HepG2 (cell line): ENCODE data around the gene UTP4. TPM values are rescaled to one million over a fixed set of nuclear protein-coding genes. Genes with fewer than 3 reads are reported as not detected.

Experiments used
- FOSL1 ChIP-seq: sonication (generic); formaldehyde crosslinking; IDR thresholded peaks from 2 replicates; pipeline ENCODE4 v1.9.0; 2021; ENCODE audit warnings: missing genetic modification reagents, borderline replicate concordance
- IKZF1 ChIP-seq: fragments of 450-650 bp; IDR thresholded peaks from 2 replicates; pipeline ENCODE4 v1.7.1; 2016
- IRF2 ChIP-seq: IDR thresholded peaks from 2 replicates; pipeline ENCODE4 v1.6.1; 2018; ENCODE audit warnings: missing genetic modification reagents, missing compliant biosample characterization
- MAF1 ChIP-seq: sonication (generic); formaldehyde crosslinking; IDR thresholded peaks from 2 replicates; pipeline ENCODE4 v1.5.0; 2020; ENCODE audit warnings: missing genetic modification reagents, borderline replicate concordance
- SATB2 ChIP-seq: sonication (generic); formaldehyde crosslinking; IDR thresholded peaks from 2 replicates; pipeline ENCODE4 v1.5.0; 2020; ENCODE audit warnings: missing genetic modification reagents
- SRSF9 ChIP-seq: fragments of 200-400 bp; formaldehyde crosslinking; IDR thresholded peaks from 2 replicates; pipeline ENCODE4 v1.6.1; 2018; ENCODE audit warnings: borderline replicate concordance, mild to moderate bottlenecking, low read depth, low read length; ENCODE audit not compliant: insufficient read depth, poor library complexity, severe bottlenecking
- TARDBP ChIP-seq: sonication (generic); formaldehyde crosslinking; IDR thresholded peaks from 2 replicates; pipeline ENCODE4 v1.8.0; 2022; ENCODE audit warnings: mild to moderate bottlenecking, missing genetic modification reagents
- TEAD3 ChIP-seq: optimal IDR thresholded peaks from 2 replicates; pipeline ENCODE3; 2016; ENCODE audit warnings: borderline replicate concordance
- XRCC5 ChIP-seq: fragments of 200-400 bp; formaldehyde crosslinking; optimal IDR thresholded peaks from 2 replicates; pipeline ENCODE3; 2017; ENCODE audit warnings: mild to moderate bottlenecking, low read length
- ZBTB38 ChIP-seq: sonication (generic); formaldehyde crosslinking; IDR thresholded peaks from 2 replicates; pipeline ENCODE4 v1.5.1; 2020; ENCODE audit warnings: mild to moderate bottlenecking, missing genetic modification reagents
- ZNF335 ChIP-seq: sonication (generic); formaldehyde crosslinking; IDR thresholded peaks from 2 replicates; pipeline ENCODE4 v1.4.0; 2020; ENCODE audit warnings: missing genetic modification reagents
- ZNF619 ChIP-seq: sonication (generic); formaldehyde crosslinking; IDR thresholded peaks from 2 replicates; pipeline ENCODE4 v1.4.0; 2020; ENCODE audit warnings: mild to moderate bottlenecking, missing genetic modification reagents
- ZSCAN25 ChIP-seq: sonication (generic); formaldehyde crosslinking; IDR thresholded peaks from 2 replicates; pipeline ENCODE4 v1.8.0; 2022; ENCODE audit warnings: mild to moderate bottlenecking, missing genetic modification reagents
- polyA plus RNA-seq, 8 experiments: library from polyadenylated mRNA; depleted of rRNA in 3 of 8; stranded (reverse) in 7 of 8; unstranded in 1 of 8; fragments of >200 nt; fragmentation: Illumina TruSeq in 4 of 8; extraction: Trizol in 4 of 8; gene quantifications; 2 replicates each; pipeline versions ENCODE4 v1.2.1 to v1.2.3, GENCODE V29; 2011 to 2016; ENCODE audit warnings: low read depth in 4 of 8, missing spikeins in 1 of 8, mixed read lengths in 1 of 8; ENCODE audit not compliant: insufficient read depth in 1 of 8
- total RNA-seq, 5 experiments: library from RNA; depleted of rRNA; stranded (reverse); fragments of >200 nt; fragmentation: Illumina TruSeq; extraction: Trizol; gene quantifications; 2 replicates each; pipeline ENCODE4 v1.2.3, GENCODE V29; 2016; ENCODE audit warnings: low read depth in 1 of 5
- TF ChIP-seq, protein P1 (sequence below): sonication (generic); formaldehyde crosslinking; IDR thresholded peaks from 2 replicates; pipeline ENCODE4 v1.4.0; 2020; ENCODE audit warnings: missing genetic modification reagents, borderline replicate concordance
- TF ChIP-seq, protein P2 (sequence below): sonication (generic); formaldehyde crosslinking; IDR thresholded peaks from 2 replicates; pipeline ENCODE4 v1.4.0; 2020; ENCODE audit warnings: missing genetic modification reagents, mild to moderate bottlenecking, borderline replicate concordance
- TF ChIP-seq, protein P3 (sequence below): sonication (generic); formaldehyde crosslinking; IDR thresholded peaks from 2 replicates; pipeline ENCODE4 v1.9.0; 2022; ENCODE audit warnings: missing genetic modification reagents, mild to moderate bottlenecking, borderline replicate concordance
- TF ChIP-seq, protein P4 (sequence below): IDR thresholded peaks from 2 replicates; pipeline ENCODE4 v1.6.1; 2018; ENCODE audit warnings: missing genetic modification reagents
- TF ChIP-seq, protein P5 (sequence below): sonication (generic); formaldehyde crosslinking; conservative IDR thresholded peaks from 2 replicates; pipeline ENCODE4 v1.4.0; 2020; ENCODE audit warnings: missing genetic modification reagents

UTP4 gene
- total and polyA plus RNA-seq, 2 of the 13 experiments (the other 11 are each of a cell fraction or from before 2014, with no cell fraction given): 30.0 to 85.8 TPM

DNA sequence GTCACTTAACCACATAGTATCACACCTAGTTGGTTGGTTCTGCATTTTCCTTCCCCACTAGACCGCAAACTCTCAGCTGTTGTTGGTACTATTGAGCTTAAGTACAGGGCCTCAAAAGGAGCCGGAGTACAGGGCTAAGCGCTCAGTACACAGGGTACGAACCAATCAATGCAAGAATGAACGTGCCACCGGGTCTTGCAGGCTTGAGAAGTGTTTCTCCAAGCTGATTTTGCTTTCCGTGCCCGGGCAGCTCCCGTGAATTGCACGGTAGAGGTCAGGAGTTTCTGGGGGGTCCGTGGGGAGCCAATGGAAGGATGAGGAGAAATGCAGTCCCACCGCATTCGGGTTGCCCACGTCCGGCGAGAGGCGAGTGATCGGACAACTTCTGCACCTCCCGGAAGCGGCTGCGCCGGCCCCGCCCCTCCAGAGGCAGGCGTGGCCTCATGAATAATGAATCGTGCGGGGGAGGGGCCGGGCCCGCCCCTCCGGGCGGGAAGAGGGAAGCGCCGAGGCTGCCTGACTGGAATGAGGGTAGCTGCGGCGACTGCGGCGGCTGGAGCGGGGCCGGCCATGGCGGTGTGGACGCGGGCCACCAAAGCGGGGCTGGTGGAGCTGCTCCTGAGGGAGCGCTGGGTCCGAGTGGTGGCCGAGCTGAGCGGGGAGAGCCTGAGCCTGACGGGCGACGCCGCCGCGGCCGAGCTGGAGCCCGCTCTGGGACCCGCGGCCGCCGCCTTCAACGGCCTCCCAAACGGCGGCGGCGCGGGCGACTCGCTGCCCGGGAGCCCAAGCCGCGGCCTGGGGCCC, 54.4 kb downstream of the UTP4 start, which contains the start of gene SNTB2 (continued):
- TF ChIP-seq, protein P1, sequence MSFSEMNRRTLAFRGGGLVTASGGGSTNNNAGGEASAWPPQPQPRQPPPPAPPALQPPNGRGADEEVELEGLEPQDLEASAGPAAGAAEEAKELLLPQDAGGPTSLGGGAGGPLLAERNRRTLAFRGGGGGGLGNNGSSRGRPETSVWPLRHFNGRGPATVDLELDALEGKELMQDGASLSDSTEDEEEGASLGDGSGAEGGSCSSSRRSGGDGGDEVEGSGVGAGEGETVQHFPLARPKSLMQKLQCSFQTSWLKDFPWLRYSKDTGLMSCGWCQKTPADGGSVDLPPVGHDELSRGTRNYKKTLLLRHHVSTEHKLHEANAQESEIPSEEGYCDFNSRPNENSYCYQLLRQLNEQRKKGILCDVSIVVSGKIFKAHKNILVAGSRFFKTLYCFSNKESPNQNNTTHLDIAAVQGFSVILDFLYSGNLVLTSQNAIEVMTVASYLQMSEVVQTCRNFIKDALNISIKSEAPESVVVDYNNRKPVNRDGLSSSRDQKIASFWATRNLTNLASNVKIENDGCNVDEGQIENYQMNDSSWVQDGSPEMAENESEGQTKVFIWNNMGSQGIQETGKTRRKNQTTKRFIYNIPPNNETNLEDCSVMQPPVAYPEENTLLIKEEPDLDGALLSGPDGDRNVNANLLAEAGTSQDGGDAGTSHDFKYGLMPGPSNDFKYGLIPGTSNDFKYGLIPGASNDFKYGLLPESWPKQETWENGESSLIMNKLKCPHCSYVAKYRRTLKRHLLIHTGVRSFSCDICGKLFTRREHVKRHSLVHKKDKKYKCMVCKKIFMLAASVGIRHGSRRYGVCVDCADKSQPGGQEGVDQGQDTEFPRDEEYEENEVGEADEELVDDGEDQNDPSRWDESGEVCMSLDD (CRISPR knock-in tag): no peak
- TF ChIP-seq ZSCAN25 (CRISPR knock-in tag) (peak; percentile 76; the same call in 1 of the 2 replicates), TARDBP (CRISPR knock-in tag) (no peak; the same call in 1 of the 2 replicates), IKZF1 (no peak), ZBTB38 (CRISPR knock-in tag) (peak; percentile 43), SRSF9 (no peak), ZNF619 (peak; percentile 97), IRF2 (peak; percentile 42; the same call in 1 of the 2 replicates), MAF1 (CRISPR knock-in tag) (peak; percentile 94; the same call in 1 of the 2 replicates), FOSL1 (CRISPR knock-in tag) (peak; percentile 6; the same call in 1 of the 2 replicates), TEAD3 (CRISPR knock-in tag) (peak; percentile 45), ZNF335 (peak; percentile 93), XRCC5 (peak; percentile 88), SATB2 (CRISPR knock-in tag) (0 out of 2 replicates have a peak, but pooled peaks have one; percentile 14)
- TF ChIP-seq, protein P2, sequence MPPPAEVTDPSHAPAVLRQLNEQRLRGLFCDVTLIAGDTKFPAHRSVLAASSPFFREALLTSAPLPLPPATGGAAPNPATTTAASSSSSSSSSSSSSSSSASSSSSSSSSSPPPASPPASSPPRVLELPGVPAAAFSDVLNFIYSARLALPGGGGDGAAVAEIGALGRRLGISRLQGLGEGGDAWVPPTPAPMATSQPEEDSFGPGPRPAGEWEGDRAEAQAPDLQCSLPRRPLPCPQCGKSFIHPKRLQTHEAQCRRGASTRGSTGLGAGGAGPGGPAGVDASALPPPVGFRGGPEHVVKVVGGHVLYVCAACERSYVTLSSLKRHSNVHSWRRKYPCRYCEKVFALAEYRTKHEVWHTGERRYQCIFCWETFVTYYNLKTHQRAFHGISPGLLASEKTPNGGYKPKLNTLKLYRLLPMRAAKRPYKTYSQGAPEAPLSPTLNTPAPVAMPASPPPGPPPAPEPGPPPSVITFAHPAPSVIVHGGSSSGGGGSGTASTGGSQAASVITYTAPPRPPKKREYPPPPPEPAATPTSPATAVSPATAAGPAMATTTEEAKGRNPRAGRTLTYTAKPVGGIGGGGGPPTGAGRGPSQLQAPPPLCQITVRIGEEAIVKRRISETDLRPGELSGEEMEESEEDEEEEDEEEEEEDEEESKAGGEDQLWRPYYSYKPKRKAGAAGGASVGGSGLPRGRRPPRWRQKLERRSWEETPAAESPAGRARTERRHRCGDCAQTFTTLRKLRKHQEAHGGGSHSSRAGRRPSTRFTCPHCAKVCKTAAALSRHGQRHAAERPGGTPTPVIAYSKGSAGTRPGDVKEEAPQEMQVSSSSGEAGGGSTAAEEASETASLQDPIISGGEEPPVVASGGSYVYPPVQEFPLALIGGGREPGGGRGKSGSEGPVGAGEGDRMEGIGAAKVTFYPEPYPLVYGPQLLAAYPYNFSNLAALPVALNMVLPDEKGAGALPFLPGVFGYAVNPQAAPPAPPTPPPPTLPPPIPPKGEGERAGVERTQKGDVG (CRISPR knock-in tag): peak; percentile 42; the same call in 1 of the 2 replicates
- TF ChIP-seq, protein P3, sequence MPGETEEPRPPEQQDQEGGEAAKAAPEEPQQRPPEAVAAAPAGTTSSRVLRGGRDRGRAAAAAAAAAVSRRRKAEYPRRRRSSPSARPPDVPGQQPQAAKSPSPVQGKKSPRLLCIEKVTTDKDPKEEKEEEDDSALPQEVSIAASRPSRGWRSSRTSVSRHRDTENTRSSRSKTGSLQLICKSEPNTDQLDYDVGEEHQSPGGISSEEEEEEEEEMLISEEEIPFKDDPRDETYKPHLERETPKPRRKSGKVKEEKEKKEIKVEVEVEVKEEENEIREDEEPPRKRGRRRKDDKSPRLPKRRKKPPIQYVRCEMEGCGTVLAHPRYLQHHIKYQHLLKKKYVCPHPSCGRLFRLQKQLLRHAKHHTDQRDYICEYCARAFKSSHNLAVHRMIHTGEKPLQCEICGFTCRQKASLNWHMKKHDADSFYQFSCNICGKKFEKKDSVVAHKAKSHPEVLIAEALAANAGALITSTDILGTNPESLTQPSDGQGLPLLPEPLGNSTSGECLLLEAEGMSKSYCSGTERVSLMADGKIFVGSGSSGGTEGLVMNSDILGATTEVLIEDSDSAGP (CRISPR knock-in tag): peak; percentile 87
- TF ChIP-seq, protein P4, sequence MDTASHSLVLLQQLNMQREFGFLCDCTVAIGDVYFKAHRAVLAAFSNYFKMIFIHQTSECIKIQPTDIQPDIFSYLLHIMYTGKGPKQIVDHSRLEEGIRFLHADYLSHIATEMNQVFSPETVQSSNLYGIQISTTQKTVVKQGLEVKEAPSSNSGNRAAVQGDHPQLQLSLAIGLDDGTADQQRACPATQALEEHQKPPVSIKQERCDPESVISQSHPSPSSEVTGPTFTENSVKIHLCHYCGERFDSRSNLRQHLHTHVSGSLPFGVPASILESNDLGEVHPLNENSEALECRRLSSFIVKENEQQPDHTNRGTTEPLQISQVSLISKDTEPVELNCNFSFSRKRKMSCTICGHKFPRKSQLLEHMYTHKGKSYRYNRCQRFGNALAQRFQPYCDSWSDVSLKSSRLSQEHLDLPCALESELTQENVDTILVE (CRISPR knock-in tag): no peak; the same call in 1 of the 2 replicates
- TF ChIP-seq, protein P5, sequence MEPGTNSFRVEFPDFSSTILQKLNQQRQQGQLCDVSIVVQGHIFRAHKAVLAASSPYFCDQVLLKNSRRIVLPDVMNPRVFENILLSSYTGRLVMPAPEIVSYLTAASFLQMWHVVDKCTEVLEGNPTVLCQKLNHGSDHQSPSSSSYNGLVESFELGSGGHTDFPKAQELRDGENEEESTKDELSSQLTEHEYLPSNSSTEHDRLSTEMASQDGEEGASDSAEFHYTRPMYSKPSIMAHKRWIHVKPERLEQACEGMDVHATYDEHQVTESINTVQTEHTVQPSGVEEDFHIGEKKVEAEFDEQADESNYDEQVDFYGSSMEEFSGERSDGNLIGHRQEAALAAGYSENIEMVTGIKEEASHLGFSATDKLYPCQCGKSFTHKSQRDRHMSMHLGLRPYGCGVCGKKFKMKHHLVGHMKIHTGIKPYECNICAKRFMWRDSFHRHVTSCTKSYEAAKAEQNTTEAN: peak; percentile 85; the same call in 1 of the 2 replicates
